ENCODE measurements around the gene AHDC1.

DNA sequence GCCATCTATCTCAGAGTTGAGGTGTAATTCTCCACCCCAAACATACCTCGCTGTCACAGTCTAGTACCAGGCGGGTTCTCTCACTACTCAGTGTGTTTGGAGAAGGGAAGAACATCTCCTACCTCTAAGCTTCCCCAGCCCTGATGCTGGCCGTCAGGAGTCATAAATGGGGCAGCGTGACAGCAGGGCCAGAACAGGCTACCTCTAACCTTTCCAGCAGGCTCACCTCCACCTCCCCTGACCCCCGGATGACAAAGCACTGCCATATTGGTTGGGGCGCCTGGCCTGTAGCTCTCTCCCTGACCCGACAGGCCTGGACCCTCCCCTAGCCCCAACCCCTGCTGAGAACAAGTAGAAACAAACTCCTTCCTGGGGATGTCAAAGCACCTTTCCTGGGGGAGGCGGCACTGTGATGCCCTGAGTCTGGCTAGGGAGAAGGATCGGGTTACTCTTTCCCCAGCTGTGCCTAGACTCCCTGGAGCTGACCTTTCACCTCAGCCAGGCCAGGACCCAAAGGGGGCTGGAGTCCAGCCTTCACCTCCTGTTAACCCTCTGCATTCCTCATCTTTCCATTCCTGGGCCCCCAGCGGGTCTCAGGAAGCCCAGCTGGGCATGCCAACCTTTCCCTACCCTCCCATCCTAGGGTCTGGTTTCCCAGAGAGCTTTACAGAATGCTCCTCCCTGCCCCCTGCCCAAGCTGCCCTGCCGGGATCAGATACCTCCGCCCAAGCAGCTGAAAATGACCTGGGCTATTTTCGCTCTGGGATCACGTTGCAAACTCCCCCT is 34.2 kb downstream of the AHDC1 start:
- TF ChIP-seq NFYB (CRISPR knock-in tag; conservative IDR thresholded peaks at IDR 0.05; ENCODE audit: low read depth) (no peak), SMAD4 (CRISPR knock-in tag; IDR thresholded peaks at IDR 0.05) (no peak), TP53 (CRISPR knock-in tag; IDR thresholded peaks at IDR 0.05) (no peak), NFE2L1 (CRISPR knock-in tag; IDR thresholded peaks at IDR 0.05) (no peak), OVOL2 (CRISPR knock-in tag; IDR thresholded peaks at IDR 0.05; ENCODE audit: borderline replicate concordance) (no peak), SMAD3 (CRISPR knock-in tag; IDR thresholded peaks at IDR 0.05; ENCODE audit: borderline replicate concordance) (no peak), JUN (CRISPR knock-in tag; IDR thresholded peaks at IDR 0.05) (no peak)
- TF ChIP-seq, protein P1, sequence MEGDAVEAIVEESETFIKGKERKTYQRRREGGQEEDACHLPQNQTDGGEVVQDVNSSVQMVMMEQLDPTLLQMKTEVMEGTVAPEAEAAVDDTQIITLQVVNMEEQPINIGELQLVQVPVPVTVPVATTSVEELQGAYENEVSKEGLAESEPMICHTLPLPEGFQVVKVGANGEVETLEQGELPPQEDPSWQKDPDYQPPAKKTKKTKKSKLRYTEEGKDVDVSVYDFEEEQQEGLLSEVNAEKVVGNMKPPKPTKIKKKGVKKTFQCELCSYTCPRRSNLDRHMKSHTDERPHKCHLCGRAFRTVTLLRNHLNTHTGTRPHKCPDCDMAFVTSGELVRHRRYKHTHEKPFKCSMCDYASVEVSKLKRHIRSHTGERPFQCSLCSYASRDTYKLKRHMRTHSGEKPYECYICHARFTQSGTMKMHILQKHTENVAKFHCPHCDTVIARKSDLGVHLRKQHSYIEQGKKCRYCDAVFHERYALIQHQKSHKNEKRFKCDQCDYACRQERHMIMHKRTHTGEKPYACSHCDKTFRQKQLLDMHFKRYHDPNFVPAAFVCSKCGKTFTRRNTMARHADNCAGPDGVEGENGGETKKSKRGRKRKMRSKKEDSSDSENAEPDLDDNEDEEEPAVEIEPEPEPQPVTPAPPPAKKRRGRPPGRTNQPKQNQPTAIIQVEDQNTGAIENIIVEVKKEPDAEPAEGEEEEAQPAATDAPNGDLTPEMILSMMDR (IDR thresholded peaks at IDR 0.05), result no peak
- TF ChIP-seq, protein P2, sequence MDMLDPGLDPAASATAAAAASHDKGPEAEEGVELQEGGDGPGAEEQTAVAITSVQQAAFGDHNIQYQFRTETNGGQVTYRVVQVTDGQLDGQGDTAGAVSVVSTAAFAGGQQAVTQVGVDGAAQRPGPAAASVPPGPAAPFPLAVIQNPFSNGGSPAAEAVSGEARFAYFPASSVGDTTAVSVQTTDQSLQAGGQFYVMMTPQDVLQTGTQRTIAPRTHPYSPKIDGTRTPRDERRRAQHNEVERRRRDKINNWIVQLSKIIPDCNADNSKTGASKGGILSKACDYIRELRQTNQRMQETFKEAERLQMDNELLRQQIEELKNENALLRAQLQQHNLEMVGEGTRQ (CRISPR knock-in tag; IDR thresholded peaks at IDR 0.05), result no peak
- TF ChIP-seq, protein P3, sequence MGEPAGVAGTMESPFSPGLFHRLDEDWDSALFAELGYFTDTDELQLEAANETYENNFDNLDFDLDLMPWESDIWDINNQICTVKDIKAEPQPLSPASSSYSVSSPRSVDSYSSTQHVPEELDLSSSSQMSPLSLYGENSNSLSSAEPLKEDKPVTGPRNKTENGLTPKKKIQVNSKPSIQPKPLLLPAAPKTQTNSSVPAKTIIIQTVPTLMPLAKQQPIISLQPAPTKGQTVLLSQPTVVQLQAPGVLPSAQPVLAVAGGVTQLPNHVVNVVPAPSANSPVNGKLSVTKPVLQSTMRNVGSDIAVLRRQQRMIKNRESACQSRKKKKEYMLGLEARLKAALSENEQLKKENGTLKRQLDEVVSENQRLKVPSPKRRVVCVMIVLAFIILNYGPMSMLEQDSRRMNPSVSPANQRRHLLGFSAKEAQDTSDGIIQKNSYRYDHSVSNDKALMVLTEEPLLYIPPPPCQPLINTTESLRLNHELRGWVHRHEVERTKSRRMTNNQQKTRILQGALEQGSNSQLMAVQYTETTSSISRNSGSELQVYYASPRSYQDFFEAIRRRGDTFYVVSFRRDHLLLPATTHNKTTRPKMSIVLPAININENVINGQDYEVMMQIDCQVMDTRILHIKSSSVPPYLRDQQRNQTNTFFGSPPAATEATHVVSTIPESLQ (CRISPR knock-in tag; IDR thresholded peaks at IDR 0.05), result no peak
- TF ChIP-seq, protein P4, sequence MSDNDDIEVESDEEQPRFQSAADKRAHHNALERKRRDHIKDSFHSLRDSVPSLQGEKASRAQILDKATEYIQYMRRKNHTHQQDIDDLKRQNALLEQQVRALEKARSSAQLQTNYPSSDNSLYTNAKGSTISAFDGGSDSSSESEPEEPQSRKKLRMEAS (CRISPR knock-in tag; IDR thresholded peaks at IDR 0.05), result no peak
- TF ChIP-seq, protein P5, sequence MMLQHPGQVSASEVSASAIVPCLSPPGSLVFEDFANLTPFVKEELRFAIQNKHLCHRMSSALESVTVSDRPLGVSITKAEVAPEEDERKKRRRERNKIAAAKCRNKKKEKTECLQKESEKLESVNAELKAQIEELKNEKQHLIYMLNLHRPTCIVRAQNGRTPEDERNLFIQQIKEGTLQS (CRISPR knock-in tag; conservative IDR thresholded peaks at IDR 0.05), result no peak

All from WTC11 (cell line).